Neural crest cell (in vitro differentiated cells): ENCODE measurements around the gene OR2C3. TPM values are rescaled to one million over a fixed set of nuclear protein-coding genes. Genes with fewer than 3 reads are reported as not detected.

Experiments
- DNase-seq: peaks from one replicate; pipeline ENCODE4 v3.0.0; 2021; ENCODE audit warnings: low read depth, mixed read lengths, low spot score
- H3K27ac Mint-ChIP-seq: one replicate; pipeline ENCODE4 v1.8.0; 2021; ENCODE audit warnings: mild to moderate bottlenecking, mixed read lengths; ENCODE audit not compliant: unreplicated experiment
- H3K27me3 Mint-ChIP-seq: 2 replicates; pipeline ENCODE4 v1.8.0; 2021; ENCODE audit warnings: low read depth, mild to moderate bottlenecking, mixed read lengths
- H3K36me3 Mint-ChIP-seq: 2 replicates; pipeline ENCODE4 v1.8.0; 2021; ENCODE audit warnings: low read depth, mild to moderate bottlenecking, mixed read lengths
- H3K4me1 Mint-ChIP-seq: 2 replicates; pipeline ENCODE4 v1.8.0; 2021; ENCODE audit warnings: mixed read lengths
- H3K4me3 Mint-ChIP-seq: one replicate; pipeline ENCODE4 v1.8.0; 2021; ENCODE audit warnings: mild to moderate bottlenecking, mixed read lengths
- H3K9me3 Mint-ChIP-seq: 2 replicates; pipeline ENCODE4 v1.8.0; 2021; ENCODE audit warnings: mixed read lengths
- CTCF ChIP-seq: fragments of 200-600 bp; sonication (generic); conservative IDR thresholded peaks from 2 replicates; pipeline ENCODE4 v1.5.0; 2021; ENCODE audit warnings: antibody characterized with exemption, mild to moderate bottlenecking
- total RNA-seq: library from RNA; stranded (reverse); gene quantifications from 2 replicates; pipeline ENCODE4 v1.2.1, GENCODE V29; 2021

The OR2C3 gene
- total RNA-seq, 1 donor from 2014 or later = not detected

GRCh38 chr1:247518613-247518891 lies 17.7 kb downstream of the OR2C3 start:
- H3K36me3 Mint-ChIP-seq = peaks cover 3% of the 10 kb centered on the region
- H3K4me1 Mint-ChIP-seq = peaks cover 6% of the 10 kb centered on the region
- peaks cover 4% of the 10 kb centered on the region for H3K27me3 Mint-ChIP-seq
- H3K4me3 Mint-ChIP-seq = no peak overlapping the region
- peaks cover 17% of the 10 kb centered on the region for H3K9me3 Mint-ChIP-seq
- no peak overlapping the region for H3K27ac Mint-ChIP-seq
- no peak for TF ChIP-seq CTCF
- no peak for DNase-seq

- TF ChIP-seq CTCF = no peak
- no peak for DNase-seq
- Mint-ChIP-seq H3K4me3 (no peak overlapping the region), H3K9me3 (peaks cover 17% of the 10 kb centered on the region), H3K27ac (no peak overlapping the region), H3K4me1 (peaks cover 6% of the 10 kb centered on the region), H3K36me3 (peaks cover 3% of the 10 kb centered on the region), H3K27me3 (peaks cover 4% of the 10 kb centered on the region)
These were observed 18.2 kb downstream of the OR2C3 start for GRCh38 chr1:247517795-247518612.

GRCh38 chr1:247506831-247507230 lies 29.4 kb downstream of the OR2C3 start:
- H3K27me3 Mint-ChIP-seq = peaks cover 15% of the 10 kb centered on the region
- TF ChIP-seq CTCF = no peak
- no peaks in the 10 kb centered on the region for H3K4me1 Mint-ChIP-seq
- no peak for DNase-seq
- no peak overlapping the region for H3K4me3 Mint-ChIP-seq
- no peak overlapping the region for H3K27ac Mint-ChIP-seq
- no peaks in the 10 kb centered on the region for H3K36me3 Mint-ChIP-seq
- H3K9me3 Mint-ChIP-seq = no peaks in the 10 kb centered on the region

- H3K27ac Mint-ChIP-seq = no peak overlapping the region
- no peaks in the 10 kb centered on the region for H3K36me3 Mint-ChIP-seq
- no peak for DNase-seq
- no peaks in the 10 kb centered on the region for H3K9me3 Mint-ChIP-seq
- no peaks in the 10 kb centered on the region for H3K4me1 Mint-ChIP-seq
- peaks cover 5% of the 10 kb centered on the region for H3K27me3 Mint-ChIP-seq
- no peak for TF ChIP-seq CTCF
- H3K4me3 Mint-ChIP-seq = no peak overlapping the region
These were observed 35.4 kb downstream of the OR2C3 start for GRCh38 chr1:247500865-247501264.

- no peak for DNase-seq
- peaks cover 12% of the 10 kb centered on the region for H3K27me3 Mint-ChIP-seq
- no peaks in the 10 kb centered on the region for H3K9me3 Mint-ChIP-seq
- H3K36me3 Mint-ChIP-seq = no peaks in the 10 kb centered on the region
- no peak overlapping the region for H3K27ac Mint-ChIP-seq
- H3K4me1 Mint-ChIP-seq = no peaks in the 10 kb centered on the region
- no peak for TF ChIP-seq CTCF
- no peak overlapping the region for H3K4me3 Mint-ChIP-seq
These were observed 39.5 kb downstream of the OR2C3 start for GRCh38 chr1:247496581-247497285.
